Muscle of leg (tissue), 11 donors: Measurements from ENCODE around the gene ADCY3. TPM values are rescaled to one million over a fixed set of nuclear protein-coding genes. Genes with fewer than 3 reads are reported as not detected.

Experiments used
- DNase-seq: peaks from one replicate; pipeline ENCODE4 v3.0.0; 2013
- H3K27ac ChIP-seq: one replicate; pipeline ENCODE4 v1.5.1; 2013; ENCODE audit warnings: mild to moderate bottlenecking, low read length, control low read depth
- H3K27me3 ChIP-seq: one replicate; pipeline ENCODE4 v1.6.1; 2013; ENCODE audit warnings: low read length; ENCODE audit not compliant: control insufficient read depth, insufficient read depth
- H3K36me3 ChIP-seq: one replicate; pipeline ENCODE4 v1.6.1; 2013; ENCODE audit warnings: low read length; ENCODE audit not compliant: control insufficient read depth, insufficient read depth
- H3K4me1 ChIP-seq: one replicate; pipeline ENCODE4 v1.6.1; 2013; ENCODE audit warnings: low read length; ENCODE audit not compliant: control insufficient read depth, insufficient read depth
- H3K4me3 ChIP-seq: one replicate; pipeline ENCODE4 v1.5.1; 2013; ENCODE audit warnings: low read length, control low read depth
- H3K9me3 ChIP-seq: replicated peaks from 2 replicates; pipeline ENCODE4 v1.6.1; 2013; ENCODE audit warnings: low read depth, low read length; ENCODE audit not compliant: control insufficient read depth
- WGBS: methylation state at CpG from one replicate; pipeline ENCODE4 v1.1.5; 2013; ENCODE audit warnings: missing lambda C conversion rate; ENCODE audit not compliant: insufficient coverage; 5-methylcytosine and 5-hydroxymethylcytosine counted together
- polyA plus RNA-seq, 8 donors: library from polyadenylated mRNA; unstranded; fragments of 120-200 nt; gene quantifications; one replicate each; pipeline versions ENCODE4 v1.2.1 to v1.2.3, GENCODE V29; 2013; ENCODE audit warnings: inconsistent platforms in 1 of 8, low replicate concordance in 1 of 8; ENCODE audit not compliant: insufficient read length in 8 of 8, insufficient read depth in 1 of 8
- total RNA-seq: library from RNA; stranded (reverse); fragments of 120-200 nt; gene quantifications from one replicate; pipeline ENCODE4 v1.2.4, GENCODE V29; 2013

The ADCY3 gene
- total and polyA plus RNA-seq, 9 donors = 19.7 to 37.7 (median 29.7) TPM

GRCh38 chr2:24827321-24828237 lies 92.5 kb downstream of the ADCY3 start:
- Histone ChIP-seq H3K4me3 (no peak overlapping the region), H3K27me3 (no peaks in the 10 kb centered on the region), H3K36me3 (peaks cover 31% of the 10 kb centered on the region), H3K9me3 (no peaks in the 10 kb centered on the region), H3K4me1 (peaks cover 43% of the 10 kb centered on the region), H3K27ac (peak overlapping the region; percentile 85)
- WGBS = 27% methylated on average over 30 of the region's 30 CpGs
- DNase-seq = peak; percentile 95

DNA sequence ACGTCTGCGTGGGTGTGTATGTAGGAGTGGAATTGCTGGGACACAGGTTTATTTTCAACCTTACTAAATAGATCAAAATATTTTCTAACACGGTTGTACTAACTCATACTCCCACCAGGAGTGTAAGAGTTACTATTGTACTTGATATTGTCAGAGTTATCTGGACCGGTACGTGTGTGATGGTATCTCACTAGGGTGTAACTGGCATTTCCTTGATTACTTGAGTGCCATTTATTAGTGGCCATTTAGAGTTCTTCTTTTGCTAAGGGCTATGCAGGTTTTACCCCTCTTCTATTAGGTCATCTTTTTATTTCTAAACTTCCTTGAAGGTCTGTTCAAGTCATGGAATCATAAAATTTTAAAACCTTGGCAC lies 93.3 kb downstream of the ADCY3 start:
- DNase-seq = no peak
- Histone ChIP-seq H3K36me3 (peaks cover 39% of the 10 kb centered on the region), H3K4me1 (peaks cover 38% of the 10 kb centered on the region), H3K9me3 (no peaks in the 10 kb centered on the region), H3K27ac (peak overlapping the region; percentile 85), H3K27me3 (no peaks in the 10 kb centered on the region), H3K4me3 (no peak overlapping the region)
- WGBS = no CpG with 5 or more reads among the region's 5 CpGs

DNA sequence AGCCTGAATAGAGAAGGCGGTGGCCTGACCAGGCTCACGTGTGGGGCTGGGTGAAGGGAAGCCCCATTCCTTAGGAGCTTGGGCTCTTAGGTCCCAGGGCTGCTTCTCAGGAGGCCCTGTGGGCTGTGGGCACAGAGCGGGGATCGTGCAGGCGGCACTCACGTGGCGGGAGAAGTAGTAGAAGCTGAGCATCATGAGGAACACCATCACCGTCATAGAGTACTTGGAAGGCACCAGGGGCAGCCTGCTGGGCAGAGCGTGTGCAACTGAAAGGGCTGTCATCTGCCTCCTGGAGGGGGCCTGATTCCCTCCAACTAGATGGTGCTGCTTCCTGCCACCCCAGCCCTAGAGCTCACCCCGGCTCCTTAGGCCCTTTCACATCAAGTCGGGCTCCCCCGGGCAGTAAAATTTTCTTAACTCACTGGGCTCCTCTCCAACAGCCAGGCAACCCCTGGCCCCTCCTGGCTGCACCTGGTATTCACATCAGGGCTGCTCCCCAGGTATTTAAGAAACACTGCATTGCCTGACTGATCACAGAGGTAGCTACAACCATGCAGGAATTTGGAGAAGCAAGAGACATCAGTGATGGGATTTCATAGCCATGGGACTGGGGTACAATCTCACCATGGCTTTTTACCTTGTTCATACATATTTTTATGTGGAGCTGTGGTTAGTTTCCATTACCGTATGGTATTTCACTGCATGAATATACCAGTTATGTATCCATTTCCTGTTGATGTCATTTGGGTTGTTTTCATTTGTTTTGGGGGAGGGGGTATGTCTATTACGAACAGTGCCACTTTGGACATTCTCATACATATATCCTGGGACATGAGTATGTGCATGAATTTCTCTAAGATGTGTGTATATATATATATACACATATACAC lies 93.9 kb downstream of the ADCY3 start:
- WGBS = 73% methylated on average over 12 of the region's 14 CpGs
- Histone ChIP-seq H3K36me3 (peaks cover 45% of the 10 kb centered on the region), H3K27ac (no peak overlapping the region), H3K4me3 (no peak overlapping the region), H3K4me1 (peaks cover 36% of the 10 kb centered on the region), H3K27me3 (no peaks in the 10 kb centered on the region), H3K9me3 (no peaks in the 10 kb centered on the region)
- DNase-seq = no peak

GRCh38 chr2:24824966-24825882 lies 94.8 kb downstream of the ADCY3 start:
- 89% methylated on average over 5 of the region's 16 CpGs for WGBS
- H3K27ac ChIP-seq = no peak overlapping the region
- H3K36me3 ChIP-seq = peaks cover 50% of the 10 kb centered on the region
- peaks cover 33% of the 10 kb centered on the region for H3K4me1 ChIP-seq
- no peak overlapping the region for H3K4me3 ChIP-seq
- H3K9me3 ChIP-seq = no peaks in the 10 kb centered on the region
- no peak for DNase-seq
- no peaks in the 10 kb centered on the region for H3K27me3 ChIP-seq

GRCh38 chr2:24824071-24824588 lies 95.9 kb downstream of the ADCY3 start:
- peaks cover 32% of the 10 kb centered on the region for H3K4me1 ChIP-seq
- DNase-seq = no peak
- H3K27me3 ChIP-seq = no peaks in the 10 kb centered on the region
- WGBS = 92% methylated on average over 8 of the region's 14 CpGs
- no peak overlapping the region for H3K27ac ChIP-seq
- H3K36me3 ChIP-seq = peaks cover 59% of the 10 kb centered on the region
- no peak overlapping the region for H3K4me3 ChIP-seq
- H3K9me3 ChIP-seq = no peaks in the 10 kb centered on the region

DNA sequence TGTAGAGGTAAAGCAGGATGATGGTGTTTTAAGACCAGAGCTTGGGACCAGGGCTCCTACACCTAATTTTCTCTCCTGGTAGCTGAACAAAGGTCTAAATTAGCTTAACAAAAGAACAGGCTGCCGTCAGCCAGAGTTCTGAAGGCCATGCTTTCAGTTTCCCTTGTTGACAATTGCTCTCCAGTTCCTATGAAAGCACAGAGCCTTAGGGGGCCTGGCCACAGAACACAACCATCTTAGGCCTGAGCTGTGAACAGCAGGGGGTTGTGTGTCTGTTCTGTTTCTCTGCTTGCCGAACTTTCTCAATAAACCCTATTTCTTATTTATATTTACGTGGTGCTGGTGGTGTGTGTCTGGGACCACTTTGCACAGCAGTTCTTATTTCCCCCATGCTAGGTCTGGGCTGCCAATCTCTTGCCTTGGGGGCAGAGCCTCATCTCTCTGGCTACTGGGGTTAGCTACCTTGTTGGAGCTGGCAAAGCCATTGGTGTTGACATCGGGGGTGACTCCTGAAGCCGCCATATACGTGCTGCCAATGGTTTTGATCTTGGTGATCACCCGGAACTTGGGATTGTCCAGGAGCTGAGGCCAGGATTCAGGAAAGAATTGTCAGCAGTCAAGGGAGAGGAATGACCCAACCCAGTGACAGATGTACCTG lies 97.9 kb downstream of the ADCY3 start:
- H3K4me3 ChIP-seq = no peak overlapping the region
- peaks cover 69% of the 10 kb centered on the region for H3K36me3 ChIP-seq
- DNase-seq = no peak
- no peaks in the 10 kb centered on the region for H3K9me3 ChIP-seq
- no peak overlapping the region for H3K27ac ChIP-seq
- peaks cover 17% of the 10 kb centered on the region for H3K4me1 ChIP-seq
- WGBS = 89% methylated on average over 5 of the region's 7 CpGs
- H3K27me3 ChIP-seq = no peaks in the 10 kb centered on the region

- H3K4me1 ChIP-seq = peaks cover 14% of the 10 kb centered on the region
- H3K9me3 ChIP-seq = no peaks in the 10 kb centered on the region
- H3K36me3 ChIP-seq = peaks cover 72% of the 10 kb centered on the region
- no peak overlapping the region for H3K27ac ChIP-seq
- 90% methylated on average over 12 of the region's 15 CpGs for WGBS
- H3K4me3 ChIP-seq = no peak overlapping the region
- no peaks in the 10 kb centered on the region for H3K27me3 ChIP-seq
- DNase-seq = no peak
These were observed 98.6 kb downstream of the ADCY3 start for GRCh38 chr2:24821433-24821891.

GRCh38 chr2:24820598-24821432 lies 99.2 kb downstream of the ADCY3 start:
- no peak for DNase-seq
- no peak overlapping the region for H3K4me3 ChIP-seq
- H3K27ac ChIP-seq = no peak overlapping the region
- H3K27me3 ChIP-seq = no peaks in the 10 kb centered on the region
- no peaks in the 10 kb centered on the region for H3K9me3 ChIP-seq
- peaks cover 72% of the 10 kb centered on the region for H3K36me3 ChIP-seq
- H3K4me1 ChIP-seq = peaks cover 10% of the 10 kb centered on the region
- 89% methylated on average over 14 of the region's 17 CpGs for WGBS
